ENCODE results near the gene ELP5.
A peak's percentile ranks its signal among the peaks of the same experiment; 100 is the strongest.

ELP5 gene

GRCh38 chr17:7252176-7253043 is at the start of gene ELP5:
ELP5 (plus strand) TSS chr17:7252215; CDS start chr17:7252551, 336 bp downstream.
- peak; percentile 85 to 88 for DNase-seq (ENCODE audit: low read depth in 2 of 2)

GRCh38 chr17:7203391-7203790 is 48.6 kb upstream of the ELP5 start:
- no peak for DNase-seq (ENCODE audit: low read depth in 2 of 2)

- no peak for DNase-seq (ENCODE audit: low read depth in 2 of 2)
Observed at GRCh38 chr17:7204336-7204735, 47.7 kb upstream of the ELP5 start.

- peak; percentile 64 to 66 for DNase-seq (ENCODE audit: low read depth in 2 of 2)
Observed at GRCh38 chr17:7204828-7205461, 47.1 kb upstream of the ELP5 start.

GRCh38 chr17:7205561-7205960 is 46.5 kb upstream of the ELP5 start:
- DNase-seq (ENCODE audit: low read depth in 2 of 2), result no peak

GRCh38 chr17:7207120-7208001 is 44.7 kb upstream of the ELP5 start:
- no peak for DNase-seq (ENCODE audit: low read depth in 2 of 2)

- DNase-seq (ENCODE audit: low read depth in 2 of 2), result no peak
Observed at GRCh38 chr17:7208027-7208571, 43.9 kb upstream of the ELP5 start.

GRCh38 chr17:7208754-7209460 is 43.1 kb upstream of the ELP5 start:
- no peak for DNase-seq (ENCODE audit: low read depth in 2 of 2)

GRCh38 chr17:7211491-7212273 is 40.3 kb upstream of the ELP5 start:
- DNase-seq (ENCODE audit: low read depth in 2 of 2), result no peak

- peak in 1 of 2 experiments; percentile 45 for DNase-seq (ENCODE audit: low read depth in 2 of 2)
Observed at GRCh38 chr17:7213895-7214299, 38.1 kb upstream of the ELP5 start.

GRCh38 chr17:7214300-7215135 is 37.5 kb upstream of the ELP5 start:
- peak; percentile 91 to 94 for DNase-seq (ENCODE audit: low read depth in 2 of 2)

- DNase-seq (ENCODE audit: low read depth in 2 of 2), result no peak
Observed at GRCh38 chr17:7215136-7215638, 36.8 kb upstream of the ELP5 start.

GRCh38 chr17:7215652-7216180 is 36.3 kb upstream of the ELP5 start:
- no peak for DNase-seq (ENCODE audit: low read depth in 2 of 2)

GRCh38 chr17:7216242-7217112 is 35.5 kb upstream of the ELP5 start:
- DNase-seq (ENCODE audit: low read depth in 2 of 2), result no peak

- DNase-seq (ENCODE audit: low read depth in 2 of 2), result peak; percentile 52 to 55
Observed at GRCh38 chr17:7217113-7217987, 34.7 kb upstream of the ELP5 start.

- no peak for DNase-seq (ENCODE audit: low read depth in 2 of 2)
Observed at GRCh38 chr17:7218166-7218565, 33.8 kb upstream of the ELP5 start.

GRCh38 chr17:7218758-7219157 is 33.3 kb upstream of the ELP5 start:
- no peak for DNase-seq (ENCODE audit: low read depth in 2 of 2)
